HepG2 (cell line): ENCODE results near the gene ZNF683. TPM values are rescaled to one million over a fixed set of nuclear protein-coding genes. Genes with fewer than 3 reads are reported as not detected.
A peak's percentile ranks its signal among the peaks of the same experiment; 100 is the strongest.

Experiments
- ARHGAP35 ChIP-seq: sonication (generic); formaldehyde crosslinking; IDR thresholded peaks from 2 replicates; pipeline ENCODE4 v1.9.0; 2022; ENCODE audit warnings: mild to moderate bottlenecking, inconsistent platforms, moderate library complexity, missing genetic modification reagents, borderline replicate concordance
- BRD4 ChIP-seq: sonication (generic); formaldehyde crosslinking; IDR thresholded peaks from 2 replicates; pipeline ENCODE4 v1.4.0; 2020; ENCODE audit warnings: missing genetic modification reagents
- ETS1 ChIP-seq: sonication (generic); formaldehyde crosslinking; IDR thresholded peaks from 2 replicates; pipeline ENCODE4 v1.4.0; 2020; ENCODE audit warnings: missing genetic modification reagents
- FOXA1 ChIP-seq, 2 experiments: fragments of 450-650 bp in 1 of 2; sonication (generic) in 1 of 2; formaldehyde crosslinking in 1 of 2; IDR thresholded peaks; 2 replicates each; pipeline versions ENCODE4 v1.4.0 to v1.6.1; 2016 to 2020; ENCODE audit warnings: missing genetic modification reagents in 1 of 2
- HDAC6 ChIP-seq: fragments of 200-600 bp; sonication (generic); IDR thresholded peaks from 2 replicates; pipeline ENCODE4 v1.7.0; 2017; ENCODE audit warnings: mild to moderate bottlenecking, antibody characterized with exemption, low read length, low read depth
- JARID2 ChIP-seq: sonication (generic); formaldehyde crosslinking; IDR thresholded peaks from 2 replicates; pipeline ENCODE4 v1.8.1; 2023; ENCODE audit warnings: missing genetic modification reagents, inconsistent platforms; ENCODE audit not compliant: insufficient replicate concordance
- KLF11 ChIP-seq: IDR thresholded peaks from 2 replicates; pipeline ENCODE4 v1.6.1; 2016; ENCODE audit warnings: missing compliant biosample characterization
- MEIS1 ChIP-seq: sonication (generic); formaldehyde crosslinking; IDR thresholded peaks from 2 replicates; pipeline ENCODE4 v1.9.0; 2021; ENCODE audit warnings: mild to moderate bottlenecking, missing genetic modification reagents, moderate library complexity, borderline replicate concordance
- MEIS2 ChIP-seq: sonication (generic); formaldehyde crosslinking; IDR thresholded peaks from 2 replicates; pipeline ENCODE4 v1.9.0; 2021; ENCODE audit warnings: mild to moderate bottlenecking, missing genetic modification reagents
- NFKB2 ChIP-seq: sonication (generic); formaldehyde crosslinking; IDR thresholded peaks from 2 replicates; pipeline ENCODE4 v1.4.0; 2020; ENCODE audit warnings: missing genetic modification reagents, borderline replicate concordance
- PRDM4 ChIP-seq: sonication (generic); formaldehyde crosslinking; IDR thresholded peaks from 2 replicates; pipeline ENCODE4 v1.9.0; 2021; ENCODE audit warnings: missing genetic modification reagents, borderline replicate concordance
- REL ChIP-seq: sonication (generic); formaldehyde crosslinking; conservative IDR thresholded peaks from 2 replicates; pipeline ENCODE4 v1.8.0; 2022; ENCODE audit warnings: mild to moderate bottlenecking, missing genetic modification reagents, moderate library complexity
- SIN3A ChIP-seq: IDR thresholded peaks from 2 replicates; pipeline ENCODE4 v1.6.1; 2011; ENCODE audit warnings: low read depth, mild to moderate bottlenecking, control low read depth, low read length, borderline replicate concordance
- SUZ12 ChIP-seq: fragments of 150-350 bp; IDR thresholded peaks from 2 replicates; pipeline ENCODE4 v1.6.1; 2014; ENCODE audit warnings: low read depth, low read length
- TARDBP ChIP-seq: sonication (generic); formaldehyde crosslinking; IDR thresholded peaks from 2 replicates; pipeline ENCODE4 v1.8.0; 2022; ENCODE audit warnings: mild to moderate bottlenecking, missing genetic modification reagents
- WIZ ChIP-seq: sonication (generic); formaldehyde crosslinking; IDR thresholded peaks from 2 replicates; pipeline ENCODE4 v1.5.1; 2020; ENCODE audit warnings: mild to moderate bottlenecking, missing genetic modification reagents
- ZBTB44 ChIP-seq: sonication (generic); formaldehyde crosslinking; IDR thresholded peaks from 2 replicates; pipeline ENCODE4 v1.4.0; 2020; ENCODE audit warnings: missing genetic modification reagents
- ZBTB7A ChIP-seq: sonication (generic); formaldehyde crosslinking; IDR thresholded peaks from 2 replicates; pipeline ENCODE4 v1.8.0; 2022; ENCODE audit warnings: mild to moderate bottlenecking, missing genetic modification reagents
- ZFP82 ChIP-seq: sonication (generic); formaldehyde crosslinking; IDR thresholded peaks from 2 replicates; pipeline ENCODE4 v1.5.1; 2020; ENCODE audit warnings: mild to moderate bottlenecking, missing genetic modification reagents, borderline replicate concordance
- ZIK1 ChIP-seq: sonication (generic); formaldehyde crosslinking; IDR thresholded peaks from 2 replicates; pipeline ENCODE4 v1.5.0; 2020; ENCODE audit warnings: mild to moderate bottlenecking, low read depth, missing genetic modification reagents, borderline replicate concordance
- ZNF101 ChIP-seq: sonication (generic); formaldehyde crosslinking; IDR thresholded peaks from 2 replicates; pipeline ENCODE4 v1.4.0; 2020; ENCODE audit warnings: mild to moderate bottlenecking, low read depth, missing genetic modification reagents, borderline replicate concordance
- ZNF337 ChIP-seq: sonication (generic); formaldehyde crosslinking; IDR thresholded peaks from 2 replicates; pipeline ENCODE4 v1.5.1; 2020; ENCODE audit warnings: missing genetic modification reagents, low read depth, mild to moderate bottlenecking, borderline replicate concordance
- ZNF576 ChIP-seq: sonication (generic); formaldehyde crosslinking; IDR thresholded peaks from 2 replicates; pipeline ENCODE4 v1.4.0; 2020; ENCODE audit warnings: mild to moderate bottlenecking, missing genetic modification reagents
- ZNF780A ChIP-seq: sonication (generic); formaldehyde crosslinking; IDR thresholded peaks from 2 replicates; pipeline ENCODE4 v1.8.0; 2022; ENCODE audit warnings: mild to moderate bottlenecking, missing genetic modification reagents, moderate library complexity
- ZNF83 ChIP-seq: sonication (generic); formaldehyde crosslinking; IDR thresholded peaks from 2 replicates; pipeline ENCODE4 v1.4.0; 2020; ENCODE audit warnings: missing genetic modification reagents, mild to moderate bottlenecking, borderline replicate concordance
- ZSCAN20 ChIP-seq: sonication (generic); formaldehyde crosslinking; IDR thresholded peaks from 2 replicates; pipeline ENCODE4 v1.4.0; 2020; ENCODE audit warnings: missing genetic modification reagents, mild to moderate bottlenecking, borderline replicate concordance
- polyA plus RNA-seq, 8 experiments: library from polyadenylated mRNA; depleted of rRNA in 3 of 8; stranded (reverse) in 7 of 8; unstranded in 1 of 8; fragments of >200 nt; fragmentation: Illumina TruSeq in 4 of 8; extraction: Trizol in 4 of 8; gene quantifications; 2 replicates each; pipeline versions ENCODE4 v1.2.1 to v1.2.3, GENCODE V29; 2011 to 2016; ENCODE audit warnings: low read depth in 4 of 8, missing spikeins in 1 of 8, mixed read lengths in 1 of 8; ENCODE audit not compliant: insufficient read depth in 1 of 8
- total RNA-seq, 5 experiments: library from RNA; depleted of rRNA; stranded (reverse); fragments of >200 nt; fragmentation: Illumina TruSeq; extraction: Trizol; gene quantifications; 2 replicates each; pipeline ENCODE4 v1.2.3, GENCODE V29; 2016; ENCODE audit warnings: low read depth in 1 of 5

The ZNF683 gene
- total and polyA plus RNA-seq, 2 of the 13 experiments (the other 11 are each of a cell fraction or from before 2014, with no cell fraction given) = not detected

- TF ChIP-seq ETS1 (CRISPR knock-in tag) (peak; percentile 100), BRD4 (peak; percentile 62; the same call in 1 of the 2 replicates), WIZ (CRISPR knock-in tag) (peak; percentile 100), HDAC6 (no peak), SIN3A (peak; percentile 100), ZNF576 (CRISPR knock-in tag) (peak; percentile 94; the same call in 1 of the 2 replicates), ARHGAP35 (CRISPR knock-in tag) (peak; percentile 100), ZNF780A (CRISPR knock-in tag) (peak; percentile 99), ZNF101 (CRISPR knock-in tag) (peak; percentile 100), MEIS1 (peak; percentile 100), REL (CRISPR knock-in tag) (peak; percentile 100), PRDM4 (peak; percentile 99), MEIS2 (peak; percentile 100), ZSCAN20 (CRISPR knock-in tag) (peak; percentile 100), ZNF83 (CRISPR knock-in tag) (peak; percentile 100), ZIK1 (CRISPR knock-in tag) (peak; percentile 100), TARDBP (CRISPR knock-in tag) (peak; percentile 96), ZBTB44 (CRISPR knock-in tag) (peak; percentile 100), ZBTB7A (CRISPR knock-in tag) (peak; percentile 99), FOXA1 (IDR thresholded peaks at IDR 0.05) (no peak), FOXA1 (CRISPR knock-in tag; IDR thresholded peaks at IDR 0.05) (peak; percentile 70), ZNF337 (CRISPR knock-in tag) (peak; percentile 100; the same call in 1 of the 2 replicates), SUZ12 (no peak), KLF11 (CRISPR knock-in tag) (peak; percentile 100), NFKB2 (peak; percentile 100), ZFP82 (CRISPR knock-in tag) (peak; percentile 100), JARID2 (CRISPR knock-in tag) (peak; percentile 100)
These were observed 36.1 kb upstream of the ZNF683 start (continued) for GRCh38 chr1:26408604-26409003.
